Measurements from ENCODE around the gene ZDHHC22.

DNA sequence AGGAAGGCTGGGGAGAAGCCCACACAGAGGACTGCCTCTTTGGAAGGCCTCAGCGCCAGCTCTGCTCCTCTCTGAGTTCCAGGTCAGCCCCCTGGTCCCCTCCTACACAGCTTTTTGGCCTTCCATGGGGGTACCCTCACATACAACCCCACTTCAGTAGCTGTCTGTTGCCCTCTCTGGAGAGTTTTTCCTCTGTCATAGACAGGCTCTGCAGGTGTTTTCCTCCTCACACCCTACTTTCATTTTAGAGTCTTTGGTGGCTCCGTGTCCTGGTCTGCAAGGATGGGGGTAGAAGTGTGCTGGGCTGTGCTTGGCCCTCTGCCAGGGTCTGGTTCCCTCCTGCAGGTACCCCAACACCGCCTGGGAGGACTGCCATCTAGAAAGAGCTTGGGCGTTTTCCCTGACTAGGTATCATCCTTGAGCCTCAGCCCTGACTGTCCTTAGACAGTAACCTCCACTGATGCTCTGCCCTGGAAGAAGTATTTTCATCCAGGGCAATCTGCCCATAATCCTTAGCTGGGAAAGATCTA lies 15.1 kb downstream of the ZDHHC22 start:
- TF ChIP-seq POLR2AphosphoS5 (IDR thresholded peaks at IDR 0.05; ENCODE audit: low read depth, low read length) (no peak), TCF7L2 (IDR thresholded peaks at IDR 0.05; ENCODE audit: low read depth, low read length) (no peak)
- TF ChIP-seq, protein P1, sequence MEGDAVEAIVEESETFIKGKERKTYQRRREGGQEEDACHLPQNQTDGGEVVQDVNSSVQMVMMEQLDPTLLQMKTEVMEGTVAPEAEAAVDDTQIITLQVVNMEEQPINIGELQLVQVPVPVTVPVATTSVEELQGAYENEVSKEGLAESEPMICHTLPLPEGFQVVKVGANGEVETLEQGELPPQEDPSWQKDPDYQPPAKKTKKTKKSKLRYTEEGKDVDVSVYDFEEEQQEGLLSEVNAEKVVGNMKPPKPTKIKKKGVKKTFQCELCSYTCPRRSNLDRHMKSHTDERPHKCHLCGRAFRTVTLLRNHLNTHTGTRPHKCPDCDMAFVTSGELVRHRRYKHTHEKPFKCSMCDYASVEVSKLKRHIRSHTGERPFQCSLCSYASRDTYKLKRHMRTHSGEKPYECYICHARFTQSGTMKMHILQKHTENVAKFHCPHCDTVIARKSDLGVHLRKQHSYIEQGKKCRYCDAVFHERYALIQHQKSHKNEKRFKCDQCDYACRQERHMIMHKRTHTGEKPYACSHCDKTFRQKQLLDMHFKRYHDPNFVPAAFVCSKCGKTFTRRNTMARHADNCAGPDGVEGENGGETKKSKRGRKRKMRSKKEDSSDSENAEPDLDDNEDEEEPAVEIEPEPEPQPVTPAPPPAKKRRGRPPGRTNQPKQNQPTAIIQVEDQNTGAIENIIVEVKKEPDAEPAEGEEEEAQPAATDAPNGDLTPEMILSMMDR (IDR thresholded peaks at IDR 0.05) = no peak
